Amniotic epithelial cell (primary cell): ENCODE results near the gene KRT81.

Experiments used
- DNase-seq: peaks from one replicate; pipeline ENCODE4 v3.0.0-alpha.2; 2010; ENCODE audit warnings: low read depth

Gene KRT81

DNA sequence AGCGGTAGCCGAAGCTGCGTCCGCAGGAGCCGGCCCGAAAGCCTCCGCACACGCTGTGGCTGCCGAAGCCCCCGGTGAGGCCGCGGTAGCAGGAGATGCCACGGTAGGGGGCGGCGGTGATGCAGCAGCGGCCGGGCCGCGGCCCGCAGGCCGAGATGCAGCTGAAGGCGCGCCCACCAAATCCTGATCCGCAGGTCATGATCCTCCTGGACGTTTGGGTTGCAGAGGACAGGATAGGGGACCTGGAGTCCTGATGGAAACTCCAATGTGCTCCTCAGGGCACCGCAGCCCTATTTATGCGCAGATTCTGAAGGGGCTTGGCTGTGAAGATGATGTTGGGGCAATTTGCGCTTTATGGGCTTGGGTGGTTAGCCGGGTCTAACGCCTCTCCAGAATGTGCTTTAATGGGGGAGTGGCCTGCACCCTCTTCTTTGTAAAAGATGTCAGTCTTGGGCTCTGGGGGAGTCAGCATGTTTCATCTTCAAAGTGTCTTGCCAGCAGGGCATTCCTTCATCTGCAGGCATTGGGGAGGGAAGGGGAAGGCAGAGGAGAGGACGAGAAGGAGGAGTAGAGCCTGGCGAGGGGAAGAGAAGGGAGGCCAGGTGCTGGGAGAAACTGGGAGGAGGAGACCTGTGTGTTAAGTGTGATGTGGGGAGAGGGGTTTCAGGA is at the start of gene KRT81:
TSS of gene KRT81 (minus strand) at position 268 of the 669 bp plus-strand sequence. CDS start at position 199, 69 bp downstream.
- DNase-seq: no peak

DNA sequence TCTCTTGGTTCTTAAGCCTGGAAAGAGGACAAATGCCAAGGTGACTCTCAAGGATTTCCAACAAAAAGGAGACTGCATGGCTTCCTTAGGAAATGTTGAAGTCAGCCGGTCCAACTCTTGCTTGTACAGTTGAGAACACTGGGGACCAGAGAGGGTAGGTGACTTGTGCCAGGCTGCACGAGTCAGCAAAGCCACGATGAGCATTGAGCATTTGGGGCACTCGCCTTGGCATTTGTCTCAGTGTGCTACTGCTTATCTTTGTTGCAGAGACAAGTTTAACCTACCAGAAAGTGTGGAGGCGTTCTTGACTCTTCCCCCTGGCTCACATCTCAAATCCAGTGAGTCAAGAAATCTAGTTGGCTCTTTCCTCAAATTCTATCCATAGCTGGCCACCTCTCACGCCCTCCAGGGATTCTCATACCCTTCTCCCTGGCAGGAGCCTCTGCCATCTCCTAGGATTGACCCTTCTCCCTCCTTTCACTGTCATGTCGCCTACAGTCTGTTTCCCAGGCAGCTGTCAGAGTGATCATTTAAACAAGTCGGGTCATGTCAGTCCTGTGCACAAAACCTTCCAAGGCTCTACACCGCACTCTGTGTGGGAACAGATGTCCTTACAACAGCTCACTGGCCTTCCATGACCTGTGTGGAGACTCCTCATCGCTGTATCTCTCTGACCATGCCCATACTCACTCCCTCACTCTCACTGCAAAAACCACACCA is 47.1 kb upstream of the KRT81 start:
- no peak for DNase-seq

DNA sequence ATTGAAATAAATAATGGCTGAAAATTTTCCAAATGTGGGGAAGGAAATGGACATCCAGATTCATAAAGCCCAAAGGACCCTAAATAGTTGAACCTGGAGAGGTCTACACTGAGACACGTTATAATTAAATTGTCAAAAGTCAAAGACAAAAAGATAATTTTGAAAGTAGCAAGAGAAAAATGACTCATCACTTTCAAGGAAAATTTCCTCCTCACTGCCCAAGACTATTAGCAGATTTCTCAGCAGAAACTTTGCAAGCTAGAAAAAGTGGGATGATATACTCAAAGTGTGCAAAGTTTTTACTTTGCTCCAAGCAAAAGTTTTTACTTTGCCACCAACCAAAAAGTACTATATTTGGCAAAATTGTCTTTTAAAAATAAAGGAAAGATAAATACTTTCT is 45.7 kb upstream of the KRT81 start:
- peak; percentile 38 for DNase-seq

DNA sequence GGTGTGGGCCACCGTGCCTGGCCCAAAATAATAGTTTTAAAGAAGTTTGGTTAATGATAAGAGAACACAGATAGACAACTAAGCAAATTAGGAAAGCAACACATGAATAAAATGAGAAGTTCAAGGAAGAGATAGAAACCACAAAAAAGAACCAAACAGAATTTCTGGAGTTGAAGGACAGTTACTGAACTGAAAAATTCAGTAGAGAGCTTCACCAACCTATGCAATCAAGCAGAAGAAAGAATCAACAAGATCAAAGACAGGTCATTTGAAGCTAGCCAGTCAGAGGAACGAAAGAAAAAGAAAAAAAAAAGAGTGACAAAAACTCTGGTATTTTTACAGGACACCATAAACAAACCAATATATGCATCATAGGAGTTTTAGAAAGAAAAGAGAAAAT is 45.3 kb upstream of the KRT81 start:
- DNase-seq: no peak

DNA sequence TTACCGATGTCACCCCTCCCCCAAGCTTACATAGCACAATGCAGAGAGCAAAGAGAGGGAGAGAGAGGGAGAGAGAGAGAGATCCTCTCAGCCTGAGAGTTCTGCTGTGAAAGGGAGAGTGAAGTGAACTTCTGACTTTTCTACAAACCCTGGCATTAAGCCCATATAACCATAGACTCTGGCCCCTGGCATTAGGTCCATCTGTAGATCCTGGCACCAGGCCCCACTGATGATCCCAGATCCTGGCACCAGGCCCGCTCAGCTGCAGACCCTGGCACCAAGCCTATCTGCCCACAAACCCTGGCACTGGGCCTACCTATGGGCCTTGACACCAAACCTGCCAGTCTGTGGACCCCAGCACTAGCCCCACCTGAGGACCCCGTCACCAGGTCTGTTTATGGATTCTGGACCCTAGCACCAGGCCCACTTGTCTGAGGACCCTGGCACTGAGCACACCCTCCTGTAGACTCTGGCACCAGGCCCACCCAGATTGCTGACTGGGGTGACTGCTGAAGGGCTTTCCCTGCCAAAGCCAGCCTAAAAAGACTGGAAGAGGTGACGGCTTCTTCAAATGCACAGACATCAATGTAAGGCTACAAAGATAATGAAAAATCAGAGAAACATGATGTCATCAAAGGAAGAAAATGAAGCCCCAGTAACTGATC is 44.4 kb upstream of the KRT81 start:
- DNase-seq: no peak

DNA sequence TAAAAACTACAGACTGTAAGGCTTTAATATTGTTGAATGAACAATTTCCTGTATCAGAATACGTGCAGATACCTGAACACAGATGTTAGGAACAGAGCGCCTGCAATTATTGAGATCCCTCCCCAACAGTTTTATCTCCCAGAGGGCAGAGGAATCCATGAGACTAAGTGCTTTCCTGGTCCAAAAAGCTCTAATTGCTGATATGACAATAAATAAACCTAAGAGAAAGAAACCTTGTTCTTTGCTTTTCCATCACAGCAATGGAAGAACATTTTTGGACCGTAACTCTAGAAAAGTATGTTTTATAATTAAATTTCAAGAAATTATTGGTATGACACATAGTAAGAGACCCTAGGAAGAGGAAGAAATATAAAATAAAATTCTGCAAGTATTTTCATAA is 42.9 kb upstream of the KRT81 start:
- DNase-seq: no peak

DNA sequence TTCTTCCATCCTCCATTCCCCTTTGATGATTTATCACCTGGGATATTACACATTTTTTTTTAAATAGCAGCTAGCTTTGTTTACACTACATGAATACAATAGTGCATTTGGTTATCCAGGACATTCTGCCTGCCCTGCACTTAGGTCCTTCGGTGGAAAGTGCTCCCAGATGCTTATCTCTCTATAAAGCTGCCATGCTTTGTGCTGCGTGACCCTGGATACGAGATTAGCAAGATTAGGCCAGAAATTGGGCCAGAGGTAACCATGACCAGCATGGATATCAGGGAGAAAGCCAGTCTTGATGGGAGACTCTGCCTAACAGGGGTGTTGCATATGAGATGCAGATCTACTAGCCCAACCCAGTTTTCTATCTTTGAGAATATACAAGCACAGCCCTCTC is 42.0 kb upstream of the KRT81 start:
- DNase-seq: no peak

DNA sequence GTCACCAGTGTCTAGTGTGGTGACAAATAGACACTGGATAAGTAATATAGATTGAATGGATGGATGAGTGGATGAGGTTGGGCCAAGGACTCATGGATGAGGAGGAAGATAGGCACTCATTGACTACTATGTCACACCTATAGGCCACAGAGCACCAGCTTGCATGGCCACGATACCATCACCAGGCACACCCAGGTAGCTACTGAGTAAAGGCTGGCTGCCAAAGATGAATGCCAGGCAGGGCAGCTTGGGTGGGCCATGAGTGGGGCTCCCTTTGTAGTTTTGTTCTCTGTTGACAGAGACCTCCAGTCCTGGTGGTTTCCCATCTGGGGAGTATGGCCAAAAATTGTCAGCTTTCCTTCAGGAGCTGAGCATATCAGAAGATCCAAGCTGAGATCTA is 41.0 kb upstream of the KRT81 start:
- no peak for DNase-seq

DNA sequence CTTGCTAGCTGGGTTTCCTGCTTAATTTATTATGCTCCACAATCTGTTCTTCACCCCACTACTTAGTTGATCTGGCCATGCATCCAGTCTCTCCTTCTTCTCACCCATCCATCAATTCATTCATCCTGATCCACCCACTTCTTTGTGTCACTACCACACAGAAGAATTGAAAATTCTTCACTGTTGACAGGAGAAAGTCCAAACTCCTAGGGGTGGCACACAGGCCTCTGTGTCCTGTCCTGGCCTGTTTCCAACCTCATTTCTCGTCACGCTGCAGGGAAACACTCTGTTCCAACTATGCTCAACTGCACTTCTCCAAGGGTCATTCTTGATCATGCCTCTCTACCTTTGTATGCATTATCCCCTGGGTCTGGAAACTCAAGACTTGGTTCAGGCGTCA is 40.5 kb upstream of the KRT81 start:
- DNase-seq: no peak

DNA sequence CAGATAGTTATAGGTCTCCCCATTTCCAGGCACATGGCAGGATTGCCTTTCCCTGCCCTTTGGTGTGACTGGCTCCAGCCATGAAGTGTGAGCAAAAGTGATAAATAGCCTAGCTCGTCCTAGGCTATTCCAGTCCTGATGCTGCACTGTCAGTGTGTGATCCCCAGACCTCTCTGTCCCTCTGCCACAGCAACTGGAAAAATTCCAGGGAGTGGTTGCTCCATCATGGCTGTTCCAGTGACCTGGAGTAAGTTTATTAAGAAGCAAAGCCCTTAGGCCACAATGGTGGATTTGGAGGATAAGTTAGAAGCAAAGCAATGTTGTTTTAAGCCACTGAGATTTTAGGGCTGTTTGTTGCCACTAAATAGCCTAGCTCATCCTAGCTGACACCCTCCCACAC is 39.7 kb upstream of the KRT81 start:
- DNase-seq: no peak

DNA sequence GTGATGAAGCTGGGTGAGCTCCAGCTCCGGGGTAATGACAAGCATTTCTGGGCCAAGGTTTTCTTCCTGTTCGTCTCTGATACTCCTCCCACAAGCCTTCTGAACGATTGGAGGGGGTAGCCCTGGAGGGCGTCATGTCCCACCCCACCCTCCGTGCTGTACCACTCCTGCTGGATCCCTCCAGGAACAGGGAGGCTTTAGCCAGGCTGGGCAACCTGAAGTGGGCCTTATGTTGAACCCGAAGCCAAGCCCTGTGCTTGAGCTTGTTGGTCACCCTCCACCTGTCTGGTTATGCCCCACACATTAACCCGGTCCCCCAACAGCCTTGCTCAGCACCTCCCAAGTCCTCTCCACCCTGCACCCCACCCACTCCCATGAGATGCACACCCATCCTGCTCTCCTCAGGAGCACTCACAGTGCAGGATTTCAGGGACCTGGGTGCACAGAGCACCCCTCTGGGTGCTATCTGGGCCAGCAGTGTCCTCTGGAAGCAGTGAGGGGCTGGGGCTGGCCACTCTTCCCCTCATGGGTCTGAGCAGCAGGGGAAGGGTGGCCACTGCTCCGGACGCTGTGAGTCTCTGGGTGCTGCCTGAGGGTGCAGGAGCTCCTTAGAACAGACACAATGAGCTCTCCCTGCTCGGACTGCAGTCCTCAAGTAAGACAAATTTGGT is 36.6 kb upstream of the KRT81 start:
- no peak for DNase-seq

DNA sequence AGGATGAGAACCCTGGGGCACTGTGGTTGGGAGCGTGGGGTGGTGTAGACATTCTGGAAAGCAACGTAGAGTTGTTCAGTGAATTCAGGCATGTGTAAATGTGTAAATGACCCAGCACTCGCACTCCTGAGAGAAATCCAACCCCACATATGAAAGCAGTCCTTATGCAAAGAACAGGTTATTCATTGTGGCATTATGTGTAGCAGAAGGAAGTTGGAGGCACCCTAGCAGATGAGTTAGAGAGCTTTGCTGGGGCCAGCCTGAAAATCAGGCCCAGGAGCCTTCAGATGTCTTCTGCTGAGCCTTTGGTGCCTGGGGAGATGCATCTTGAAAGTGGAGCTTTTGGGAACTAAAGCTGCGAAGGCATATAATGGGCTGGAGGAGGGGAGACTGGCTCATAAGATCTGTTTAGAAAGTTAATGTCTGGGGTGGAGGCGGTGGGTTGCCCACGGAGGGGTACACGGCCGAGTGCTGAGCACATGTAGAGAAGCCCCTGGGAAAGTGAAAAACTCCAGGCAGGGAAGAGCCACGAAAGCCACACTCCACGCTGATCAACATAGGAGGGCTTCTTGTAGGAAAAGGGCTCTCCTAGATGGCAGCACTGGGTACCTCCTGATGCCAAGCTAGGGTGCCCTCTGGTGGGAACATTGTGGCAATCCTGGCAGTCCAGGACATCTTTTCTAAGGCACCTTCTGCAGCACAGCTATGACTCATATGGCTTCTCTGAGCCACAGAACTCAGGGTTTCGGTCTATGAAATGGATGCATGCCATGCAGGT is 35.9 kb upstream of the KRT81 start:
- DNase-seq: peak; percentile 90

DNA sequence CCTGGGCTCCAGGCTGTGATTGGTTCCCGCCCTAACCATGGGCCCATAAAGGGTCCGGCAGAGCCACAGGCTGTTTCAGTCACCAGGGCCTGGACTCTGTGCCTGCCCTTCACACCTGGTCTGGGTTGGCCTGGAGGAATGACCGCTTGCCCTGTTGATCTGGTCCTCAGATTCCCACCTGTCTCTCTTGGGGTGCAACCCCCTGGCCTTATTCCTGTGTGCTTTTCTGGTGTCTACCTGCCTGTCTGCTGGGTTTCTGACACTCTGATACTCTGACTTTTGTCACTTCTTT is 32.8 kb upstream of the KRT81 start:
- no peak for DNase-seq

DNA sequence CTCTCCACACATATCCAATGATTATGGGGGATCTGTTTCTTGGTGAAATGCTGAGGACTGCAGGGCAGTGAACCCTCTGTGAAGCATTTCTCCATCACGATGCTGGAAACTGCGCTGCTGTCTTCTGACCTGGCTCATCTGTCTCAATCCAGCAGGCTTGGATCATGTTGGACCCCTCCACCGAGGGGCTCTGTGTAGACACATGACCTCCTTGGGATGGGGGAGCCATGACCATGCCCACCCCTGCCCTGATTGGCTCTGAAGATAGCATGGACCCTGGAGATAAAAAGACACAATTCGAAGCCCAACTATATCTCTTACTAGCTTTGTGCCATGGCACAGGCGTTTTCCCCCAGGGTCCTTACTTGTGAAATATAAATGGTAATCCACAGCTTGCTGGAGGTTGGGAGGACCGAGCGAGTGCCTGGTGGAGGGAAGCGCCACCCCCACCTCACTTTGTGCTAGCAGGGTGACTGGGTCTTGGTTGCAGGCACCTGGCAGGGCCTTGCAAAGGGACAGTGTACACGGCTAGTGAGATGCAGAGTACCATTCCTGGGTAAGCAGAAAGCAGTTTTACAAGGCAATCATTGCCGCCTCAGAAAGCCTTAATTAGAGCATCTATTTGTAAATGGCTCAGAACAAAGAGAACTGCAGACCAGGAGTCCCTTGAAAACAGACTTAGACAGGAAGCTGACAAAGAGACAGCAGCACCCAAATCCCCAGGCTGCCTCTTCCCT is 32.2 kb upstream of the KRT81 start:
- no peak for DNase-seq

DNA sequence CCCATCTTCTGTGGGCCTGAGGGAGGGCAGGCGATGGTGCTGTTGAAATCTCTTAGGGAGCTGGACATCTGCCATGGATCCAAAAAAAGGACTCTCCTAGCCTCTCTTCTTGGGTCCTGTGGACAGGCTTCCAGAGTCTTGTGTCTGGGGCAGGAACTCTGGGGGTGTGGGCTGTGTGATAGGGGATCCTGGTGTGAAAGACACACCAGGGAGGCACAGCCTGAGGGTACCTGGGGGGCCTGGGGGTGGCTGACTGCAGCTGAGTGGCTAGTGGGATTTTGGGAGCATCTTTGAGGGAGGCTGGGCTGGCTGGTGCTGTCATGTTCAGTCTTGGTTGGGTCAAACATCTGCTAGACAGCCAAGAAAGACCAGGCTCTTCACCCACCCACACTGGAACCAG is 31.7 kb upstream of the KRT81 start:
- no peak for DNase-seq

DNA sequence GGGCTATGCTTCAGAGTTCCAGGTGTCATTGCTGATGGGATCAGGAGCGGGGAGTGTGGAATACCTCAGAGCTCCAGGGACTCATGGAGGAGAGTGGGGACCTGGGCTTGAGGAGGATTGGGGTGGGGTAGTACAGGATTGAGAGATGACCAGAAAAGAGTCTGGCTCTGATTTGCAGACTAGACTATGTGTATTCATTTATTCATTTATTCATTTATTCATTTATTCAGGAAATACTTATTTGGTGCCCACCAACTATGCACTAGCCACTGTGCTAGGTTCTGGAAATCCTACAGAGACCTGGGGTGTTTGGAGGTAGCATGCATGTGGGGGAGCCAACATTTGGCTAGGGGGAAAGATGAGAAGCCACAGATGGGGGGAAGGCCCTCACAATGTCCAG is 30.7 kb upstream of the KRT81 start:
- no peak for DNase-seq

DNA sequence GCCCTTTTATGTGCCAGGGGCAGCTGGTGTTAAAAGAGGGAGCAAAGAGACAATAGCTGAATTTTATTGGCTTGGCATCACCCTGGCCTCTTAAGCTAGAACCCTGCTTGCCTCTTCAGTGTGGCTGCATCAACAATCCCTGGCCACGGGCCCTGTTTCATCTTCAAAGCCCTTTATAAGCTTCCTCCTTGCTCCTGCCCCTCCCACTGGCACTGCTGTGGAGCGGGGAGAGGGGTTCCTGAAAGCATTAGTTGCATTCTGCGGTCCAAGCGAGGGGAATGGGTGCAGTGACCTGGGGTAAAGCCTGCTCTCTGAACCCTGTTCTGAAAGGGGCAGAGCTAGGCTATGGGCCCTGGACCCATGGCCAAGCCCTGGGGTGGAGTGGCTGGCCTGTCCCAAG is 30.1 kb upstream of the KRT81 start:
- no peak for DNase-seq

DNA sequence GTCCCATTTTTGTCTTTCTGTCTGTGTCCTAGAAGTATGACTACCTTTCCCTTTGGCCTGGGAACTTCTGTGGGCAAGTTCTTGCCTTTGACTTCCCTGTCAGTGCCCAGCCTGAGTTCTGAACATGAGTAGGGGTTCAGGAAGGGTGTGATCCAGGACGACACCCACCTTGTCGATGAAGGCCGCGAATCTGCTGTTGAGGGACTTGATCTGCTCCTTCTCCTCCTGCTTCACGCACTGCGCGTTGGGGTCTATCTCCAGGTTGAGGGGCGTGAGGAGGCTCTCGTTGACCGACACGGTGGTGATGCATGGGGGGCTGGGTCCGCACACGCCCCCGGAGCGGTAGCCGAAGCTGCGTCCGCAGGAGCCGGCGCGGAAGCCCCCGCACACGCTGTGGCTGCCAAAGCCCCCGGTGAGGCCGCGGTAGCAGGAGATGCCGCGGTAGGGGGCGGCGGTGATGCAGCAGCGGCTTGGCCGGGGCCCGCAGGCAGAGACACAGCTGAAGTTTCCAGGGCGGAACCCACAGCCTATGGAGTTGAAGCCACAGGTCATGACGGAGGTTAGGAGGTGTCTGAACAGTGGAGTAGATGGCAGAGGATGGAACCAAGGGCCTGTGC is 29.6 kb upstream of the KRT81 start, which contains the start of gene KRT83:
TSS of gene KRT83 (minus strand) at position 615 of the 617 bp plus-strand sequence. CDS start at position 552, 63 bp downstream.
- DNase-seq: no peak

DNA sequence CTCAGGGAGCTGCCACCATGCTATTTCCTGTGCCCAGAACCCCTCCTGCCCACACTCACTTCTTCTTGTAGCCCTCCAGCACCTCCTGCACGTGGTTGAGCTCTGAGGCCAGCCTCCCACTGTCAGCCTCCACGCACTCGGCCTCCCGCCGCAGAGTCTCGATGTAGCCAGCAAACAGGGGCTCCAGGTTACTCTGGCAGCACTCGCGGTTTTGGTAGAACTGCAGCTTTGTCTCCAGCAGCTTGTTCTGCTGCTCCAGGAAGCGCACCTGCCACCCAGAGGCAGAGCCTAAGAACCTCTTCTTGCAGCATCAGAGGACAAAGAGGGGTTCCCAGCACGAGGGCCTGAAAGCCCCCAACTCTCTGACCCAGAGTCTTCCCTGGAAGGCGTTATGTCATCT is 27.8 kb upstream of the KRT81 start:
- no peak for DNase-seq

DNA sequence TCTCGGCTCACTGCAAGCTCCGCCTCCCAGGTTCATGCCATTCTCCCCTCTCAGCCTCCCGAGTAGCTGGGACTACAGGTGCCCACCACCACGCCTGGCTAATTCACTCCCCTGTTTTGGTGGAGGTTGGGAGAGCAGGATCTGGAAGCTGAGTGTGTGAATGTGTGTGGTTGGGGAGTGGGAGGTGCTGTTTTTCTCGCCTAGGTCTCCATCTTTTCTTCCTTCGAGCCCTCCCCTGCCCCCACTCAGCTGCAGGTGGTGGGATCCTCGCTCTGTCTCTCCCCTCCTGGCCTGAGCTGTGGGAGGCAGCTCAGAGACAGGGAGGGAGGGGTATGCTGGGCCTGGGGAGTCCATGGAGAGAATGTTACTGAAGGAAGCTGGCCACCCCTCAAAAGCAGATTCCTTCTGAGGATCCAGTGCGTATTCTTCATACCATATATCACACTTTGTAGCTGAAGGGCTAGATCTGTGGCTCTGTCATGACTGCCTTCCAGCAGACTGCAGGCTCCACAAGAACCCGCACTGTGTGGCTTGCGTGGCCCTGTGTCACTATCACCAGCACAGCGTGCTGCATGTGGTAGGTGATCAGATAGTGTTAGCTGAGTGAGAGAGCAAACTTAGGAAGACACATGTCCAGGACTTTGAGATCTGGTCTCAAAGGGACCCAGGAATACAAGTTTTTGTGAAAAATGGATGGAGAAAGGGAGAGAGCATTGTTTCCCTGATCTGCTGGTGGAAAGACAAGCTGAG is 27.1 kb upstream of the KRT81 start:
- no peak for DNase-seq
